ENCODE results near the gene KATNB1. TPM values are rescaled to one million over a fixed set of nuclear protein-coding genes. Genes with fewer than 3 reads are reported as not detected.

KATNB1 gene
- total and polyA plus RNA-seq, 2 of the 8 experiments (the other 6 are each of a cell fraction or from before 2014, with no cell fraction given) = 50.2 to 60.4 TPM

DNA sequence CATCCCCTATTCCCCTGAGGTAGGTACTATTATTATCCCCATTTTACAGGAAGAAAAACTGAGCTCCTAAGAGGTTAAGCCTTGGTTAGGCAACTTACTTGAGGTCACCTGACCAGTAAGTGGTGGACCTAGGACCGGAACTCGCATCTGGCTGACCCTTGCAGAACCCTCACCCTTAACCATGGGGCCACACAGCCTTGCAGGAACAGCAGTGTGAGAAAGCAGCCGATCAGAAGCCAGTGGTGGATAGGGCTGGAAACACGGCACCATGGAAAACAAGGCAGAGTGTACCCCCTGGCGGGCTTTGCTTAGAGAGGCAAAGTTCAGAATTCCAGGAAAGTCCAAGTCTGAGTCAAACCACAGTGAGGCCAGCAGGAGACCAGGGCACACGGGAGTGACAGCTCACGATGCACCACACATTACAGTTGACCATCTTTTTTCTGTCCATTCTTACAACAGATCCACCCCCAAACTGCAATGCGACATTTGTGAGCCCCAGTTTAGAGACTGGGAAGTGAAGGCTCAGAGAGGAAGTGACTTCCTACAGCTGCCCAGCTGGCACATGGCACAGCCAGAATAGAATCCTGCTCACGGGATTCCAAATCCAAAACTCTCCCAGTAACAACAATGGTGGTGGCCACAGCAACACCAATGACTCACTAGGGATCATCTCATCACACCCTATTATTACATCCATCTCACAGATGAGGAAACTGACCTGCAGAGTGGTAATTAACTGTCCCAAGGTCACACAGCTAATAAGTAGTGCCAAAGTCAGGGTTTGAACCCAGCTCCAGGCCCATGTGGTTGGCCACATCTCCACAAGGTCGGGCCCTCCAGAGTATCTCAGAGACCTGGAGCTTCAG, 46.4 kb downstream of the KATNB1 start:
- no peaks in the 10 kb centered on the region for H3K36me3 ChIP-seq (ENCODE audit: control insufficient read depth in 2 of 4, insufficient read depth in 4 of 4, low read length in 3 of 4)
- no peak for DNase-seq (ENCODE audit: low read depth in 1 of 2, low spot score in 2 of 2)
- no peaks in the 10 kb centered on the region for H3K9me3 ChIP-seq (ENCODE audit: insufficient read depth in 2 of 2, low read depth in 1 of 2, low read length in 1 of 2)
- H2BK5ac ChIP-seq (ENCODE audit: low read depth, low read length) = no peak overlapping the region
- H3K9ac ChIP-seq (replicated peaks in 1 of 4; ENCODE audit: extremely low read depth in 1 of 4, low read depth in 3 of 4, low read length in 3 of 4) = no peak overlapping the region
- no peak overlapping the region for H3K56ac ChIP-seq (replicated peaks; ENCODE audit: insufficient read length, low read depth, low read length)
- peaks cover 0 to 3% (median 0%) of the 10 kb centered on the region in 4 experiments; a peak in 1 of 7 replicates for H3K4me1 ChIP-seq (replicated peaks in 1 of 4; ENCODE audit: control insufficient read depth in 3 of 4, insufficient read depth in 4 of 4, low read length in 3 of 4)
- no peaks in the 10 kb centered on the region for H4K20me1 ChIP-seq (replicated peaks in 1 of 2; ENCODE audit: control insufficient read depth in 1 of 2, insufficient read depth in 2 of 2, low read length in 2 of 2)
- CTCF ChIA-PET (ENCODE audit: partially characterized antibody) = interaction anchor here (1.0 to 22.4 kb wide), 9 partner anchors 16 to 340 kb away, joined by 3 to 279 read pairs (median 3); partner anchors contain the start of gene KIFC3
- H3K27ac ChIP-seq (ENCODE audit: low read depth, low read length) = no peak overlapping the region
- H3K4me3 ChIP-seq (ENCODE audit: extremely low read depth in 1 of 4, insufficient read depth in 2 of 4, low read depth in 3 of 4, low read length in 4 of 4) = no peak overlapping the region
- 0 out of 2 replicates have a peak overlapping the region, but pooled peaks have one; percentile 54 for H2AK5ac ChIP-seq (ENCODE audit: low read depth, low read length)
- no peak overlapping the region for H3K4ac ChIP-seq (replicated peaks; ENCODE audit: insufficient read length, low read depth, low read length)
- no peaks in the 10 kb centered on the region for H3K79me2 ChIP-seq (ENCODE audit: control insufficient read depth in 1 of 2, insufficient read depth in 2 of 2, low read length in 2 of 2)
- no peaks in the 10 kb centered on the region; the same call in 1 of the 2 replicates for H3K23me2 ChIP-seq (ENCODE audit: low read depth, low read length)
- no peak overlapping the region for H3K23ac ChIP-seq (ENCODE audit: insufficient read length)
- H2BK15ac ChIP-seq (ENCODE audit: low read length) = no peak overlapping the region
- H2BK20ac ChIP-seq (ENCODE audit: low read length) = no peak overlapping the region
- no peak overlapping the region for H4K5ac ChIP-seq (ENCODE audit: insufficient read length, low read depth, low read length)
- H3K18ac ChIP-seq (ENCODE audit: extremely low read depth, low read length) = no peak overlapping the region; the same call in none of the 2 replicates
- H2AFZ ChIP-seq (ENCODE audit: low read length) = no peak overlapping the region
- no peak overlapping the region for H4K91ac ChIP-seq (replicated peaks; ENCODE audit: insufficient read length, low read length)
- POLR2A ChIA-PET (ENCODE audit: partially characterized antibody) = interaction anchor here (1.4 kb wide), 1 partner anchor 16 kb away, joined by 3 read pairs; no protein-coding TSS in a partner anchor
- H3K14ac ChIP-seq (ENCODE audit: insufficient read length) = no peak overlapping the region
- H4K8ac ChIP-seq (ENCODE audit: extremely low read depth, insufficient read depth, low read length) = no peak overlapping the region
- no peaks in the 10 kb centered on the region for H3K27me3 ChIP-seq (replicated peaks in 1 of 4; ENCODE audit: control insufficient read depth in 3 of 4, extremely low read depth in 1 of 4, insufficient read depth in 3 of 4, low read length in 3 of 4)
- FAIRE-seq = no peak
- no peaks in the 10 kb centered on the region for H3K79me1 ChIP-seq (ENCODE audit: low read depth, low read length)
- H2BK12ac ChIP-seq (ENCODE audit: low read depth, low read length) = peak overlapping the region; percentile 43; the same call in 1 of the 2 replicates
- no peak overlapping the region for H2BK120ac ChIP-seq (replicated peaks; ENCODE audit: low read depth, low read length)
- no peak overlapping the region; a peak in 1 of 4 replicates for H3K4me2 ChIP-seq (ENCODE audit: insufficient read depth in 1 of 2, low read depth in 2 of 2, low read length in 2 of 2)
- WGBS, 2 experiments (ENCODE audit: extremely low coverage in 1 of 2, insufficient coverage in 1 of 2, insufficient read length in 1 of 2, insufficient replicate concordance in 2 of 2, low coverage in 1 of 2, low lambda C conversion rate in 2 of 2, missing lambda C conversion rate in 1 of 2) = 90% methylated on average over 10 of the region's 10 CpGs; no CpG with 5 or more reads in 1 of the 2 experiments
- no peak for TF ChIP-seq GABPA (IDR thresholded peaks at IDR 0.05; ENCODE audit: borderline replicate concordance, insufficient read depth, low read length)
- no peak for TF ChIP-seq CHD2 (IDR thresholded peaks at IDR 0.05; ENCODE audit: low read length)
- no peak for TF ChIP-seq RBBP5 (IDR thresholded peaks at IDR 0.05; ENCODE audit: borderline replicate concordance, low read depth, low read length)
- TF ChIP-seq BCL11A (IDR thresholded peaks at IDR 0.05; ENCODE audit: low read depth in 2 of 2, low read length in 2 of 2) = no peak
- no peak for TF ChIP-seq RXRA (IDR thresholded peaks at IDR 0.05; ENCODE audit: insufficient read depth, low read depth, low read length)
- no peak for TF ChIP-seq YY1 (IDR thresholded peaks at IDR 0.05; ENCODE audit: low read depth, low read length)
- no peak for TF ChIP-seq FOSL1 (IDR thresholded peaks at IDR 0.05; ENCODE audit: insufficient read depth, low read depth, low read length)
- no peak for TF ChIP-seq HDAC2 (IDR thresholded peaks at IDR 0.05; ENCODE audit: borderline replicate concordance in 1 of 2, low read depth in 2 of 2, low read length in 2 of 2)
- no peak for TF ChIP-seq CBX5 (IDR thresholded peaks at IDR 0.05; ENCODE audit: low read depth, low read length)
- no peak for TF ChIP-seq SP1 (IDR thresholded peaks at IDR 0.05; ENCODE audit: low read depth, low read length)
- TF ChIP-seq SIN3A (conservative IDR thresholded peaks at IDR 0.05 in 1 of 2, IDR thresholded peaks at IDR 0.05 in 1 of 2; ENCODE audit: low read depth in 1 of 2, low read length in 2 of 2) = no peak

All from H1 (cell line).